Testis (tissue), 3 donors: Measurements from ENCODE around the gene BCAS3. TPM values are rescaled to one million over a fixed set of nuclear protein-coding genes. Genes with fewer than 3 reads are reported as not detected.

Experiments used
- DNase-seq: peaks from one replicate; pipeline ENCODE4 v3.0.0-alpha.2; 2019
- H3K27ac ChIP-seq, 2 donors: fragments of 200-600 bp; sonication (generic); one replicate each; pipeline ENCODE4 v1.5.1; 2019
- H3K27me3 ChIP-seq: fragments of 200-600 bp; sonication (generic); one replicate; pipeline ENCODE4 v1.5.1; 2019
- H3K36me3 ChIP-seq: fragments of 200-600 bp; sonication (generic); one replicate; pipeline ENCODE4 v1.5.1; 2017; ENCODE audit warnings: low read depth; ENCODE audit errors: missing control alignments
- H3K4me1 ChIP-seq: fragments of 200-600 bp; sonication (generic); one replicate; pipeline ENCODE4 v1.5.1; 2019
- H3K4me3 ChIP-seq, 2 donors: fragments of 200-600 bp; sonication (generic); one replicate each; pipeline ENCODE4 v1.5.1; 2017 to 2019
- H3K9me3 ChIP-seq: fragments of 200-600 bp; sonication (generic); one replicate; pipeline ENCODE4 v1.5.1; 2017
- CTCF ChIP-seq, 3 experiments: fragments of 450-650 bp in 2 of 3; fragments of 200-600 bp in 1 of 3; sonication (generic) in 1 of 3; IDR thresholded peaks; one replicate each; pipeline ENCODE4 v1.5.1; 2016 to 2019; ENCODE audit warnings: antibody characterized with exemption in 3 of 3, mild to moderate bottlenecking in 2 of 3, moderate library complexity in 1 of 3
- POLR2A ChIP-seq: fragments of 450-650 bp; IDR thresholded peaks from one replicate; pipeline ENCODE4 v1.6.1; 2017; ENCODE audit warnings: antibody characterized with exemption, mild to moderate bottlenecking, moderate library complexity
- WGBS, 2 donors: methylation state at CpG; one replicate each; pipeline ENCODE4 v1.1.5; 2018; 5-methylcytosine and 5-hydroxymethylcytosine counted together
- intact Hi-C: fragments of 100-400 bp; cut with DNase I; formaldehyde crosslinking; loops from one replicate; pipeline ENCODE4 v1.15.1; 2023; ENCODE audit warnings: low total_unique reads
- polyA plus RNA-seq: library from polyadenylated mRNA; stranded (reverse); fragments of 350-450 nt; fragmentation: Illumina TruSeq; extraction: RNeasy Lipid Tissue Mini Kit (QIAGEN cat#74804); gene quantifications from one replicate; pipeline ENCODE4 v1.2.3, GENCODE V29; 2014; ENCODE audit warnings: low read depth, low replicate concordance; ENCODE audit not compliant: insufficient read depth
- small RNA-seq, 2 donors: library from RNA; depleted of rRNA; stranded (forward); fragments of <200 nt; gene quantifications; one replicate each; pipeline ENCODE3, GENCODE V24; 2016
- total RNA-seq, 2 donors: library from RNA; depleted of rRNA; stranded (reverse); fragments of >200 nt; gene quantifications; one replicate each; pipeline ENCODE4 v1.2.3, GENCODE V29; 2016

BCAS3 gene
- total and polyA plus RNA-seq, 3 donors from 2014 or later = 54.8 to 96.7 (median 73.0) TPM

GRCh38 chr17:61442136-61442775 lies 764.6 kb downstream of the BCAS3 start:
- H3K9me3 ChIP-seq = no peaks in the 10 kb centered on the region
- DNase-seq = no peak
- no peaks in the 10 kb centered on the region for H3K36me3 ChIP-seq
- TF ChIP-seq POLR2A (no peak), CTCF (IDR thresholded peaks at IDR 0.05) (no peak)
- no peaks in the 10 kb centered on the region for H3K27me3 ChIP-seq
- no peak overlapping the region for H3K4me3 ChIP-seq
- intact Hi-C loops = no loop called here
- no peaks in the 10 kb centered on the region for H3K4me1 ChIP-seq
- H3K27ac ChIP-seq = no peak overlapping the region
- WGBS, 2 donors = 68 to 70% methylated on average over 4 of the region's 4 CpGs

Small RNA genes lying within 50 kb of the gene (small RNA-seq; reads per million reads assigned to genes)
- 0 reads per million in 2 donors for gene RF00019
- 0 reads per million in 2 donors for gene RN7SL448P
- gene RN7SL606P = 0 reads per million in 2 donors
- gene RNU6-623P = 0 reads per million in 2 donors

Other genes starting within 250 kb of the BCAS3 start
- gene APPBP2, start 151.6 kb upstream of the BCAS3 start, total RNA-seq = 10 to 100 TPM; 58.2 to 58.9 TPM
- 98.4 TPM for gene APPBP2, start 151.6 kb upstream of the BCAS3 start, polyA plus RNA-seq
- gene PPM1D, start 77.7 kb upstream of the BCAS3 start, total RNA-seq = 10 to 100 TPM; 31.5 to 34.9 TPM
- 40.7 TPM for gene PPM1D, start 77.7 kb upstream of the BCAS3 start, polyA plus RNA-seq